ENCODE data around the gene TMEM212.

- TF ChIP-seq POLR2A (IDR thresholded peaks at IDR 0.05; ENCODE audit: extremely low read depth, insufficient read length), result no peak
- TF ChIP-seq CTCF (IDR thresholded peaks at IDR 0.05; ENCODE audit: low read depth, low read length), result no peak
- no peak for TF ChIP-seq MAX (IDR thresholded peaks at IDR 0.05; ENCODE audit: low read depth, low read length)
Measured at GRCh38 chr3:171898192-171898591, 55.0 kb downstream of the TMEM212 start.

Measured in NB4 (cell line).